DOHH2 (cell line): ENCODE results near the gene SERPINB13.
"Not testable (repeated sequence)": the region's sequence is repeated elsewhere in the genome, so short reads cannot be mapped to it uniquely, and the experiment has no call there.

Experiments used
- H3F3A ChIP-seq: fragments of 200-600 bp; sonication (generic), shearing (Covaris generic); 2 replicates; pipeline ENCODE4 v1.6.0; 2016; ENCODE audit warnings: antibody characterized with exemption, mild to moderate bottlenecking; ENCODE audit not compliant: control insufficient read depth, insufficient read depth
- H3K27ac ChIP-seq: fragments of 200-600 bp; sonication (generic); 2 replicates; pipeline ENCODE4 v1.5.1; 2014; ENCODE audit warnings: low read depth, mild to moderate bottlenecking, low read length, moderate library complexity
- H3K27me3 ChIP-seq: fragments of 200-600 bp; sonication (generic); 2 replicates; pipeline ENCODE4 v1.6.1; 2014; ENCODE audit warnings: mild to moderate bottlenecking, low read length, mixed read lengths; ENCODE audit not compliant: control insufficient read depth
- H3K36me3 ChIP-seq: fragments of 200-600 bp; sonication (generic); 2 replicates; pipeline ENCODE4 v1.6.1; 2014; ENCODE audit warnings: mild to moderate bottlenecking, low read length, moderate library complexity, mixed read lengths; ENCODE audit not compliant: control insufficient read depth
- H3K4me1 ChIP-seq: fragments of 200-600 bp; sonication (generic); 2 replicates; pipeline ENCODE4 v1.6.1; 2014; ENCODE audit warnings: mild to moderate bottlenecking, low read length, mixed read lengths; ENCODE audit not compliant: control insufficient read depth
- H3K4me2 ChIP-seq: fragments of 200-600 bp; sonication (generic); 2 replicates; pipeline ENCODE4 v1.6.0; 2014; ENCODE audit warnings: mild to moderate bottlenecking, low read length, moderate library complexity
- H3K4me3 ChIP-seq: fragments of 200-600 bp; sonication (generic); 2 replicates; pipeline ENCODE4 v1.5.1; 2014; ENCODE audit warnings: mild to moderate bottlenecking, low read length, mixed read lengths
- H3K79me2 ChIP-seq: fragments of 200-600 bp; sonication (generic); 2 replicates; pipeline ENCODE4 v1.6.1; 2014; ENCODE audit warnings: mild to moderate bottlenecking, low read length, mixed read lengths; ENCODE audit not compliant: control insufficient read depth
- H3K9me2 ChIP-seq: fragments of 200-600 bp; sonication (generic); replicated peaks from 2 replicates; pipeline ENCODE4 v1.6.1; 2014; ENCODE audit warnings: mild to moderate bottlenecking, low read length, mixed read lengths; ENCODE audit not compliant: control insufficient read depth
- H3K9me3 ChIP-seq: fragments of 200-600 bp; sonication (generic); 2 replicates; pipeline ENCODE4 v1.6.1; 2014; ENCODE audit warnings: antibody characterized with exemption, low read length, mixed read lengths; ENCODE audit not compliant: control insufficient read depth, insufficient read depth
- H4K20me1 ChIP-seq: fragments of 200-600 bp; sonication (generic); 2 replicates; pipeline ENCODE4 v1.6.0; 2014; ENCODE audit warnings: low read depth, mild to moderate bottlenecking, antibody characterized with exemption, low read length, moderate library complexity; ENCODE audit not compliant: control insufficient read depth, insufficient read depth
- CTCF ChIP-seq: fragments of 200-600 bp; sonication (generic); IDR thresholded peaks from one replicate; pipeline ENCODE4 v1.5.1; 2014; ENCODE audit warnings: antibody characterized with exemption, mild to moderate bottlenecking, low read depth, low read length; ENCODE audit not compliant: poor library complexity, severe bottlenecking
- EZH2phosphoT487 ChIP-seq: fragments of 200-600 bp; sonication (generic); IDR thresholded peaks from 2 replicates; pipeline ENCODE4 v1.6.1; 2017; ENCODE audit warnings: borderline replicate concordance, mild to moderate bottlenecking, antibody characterized with exemption, low read length, moderate library complexity, mixed read lengths

Gene SERPINB13

GRCh38 chr18:63627819-63628218, 40.7 kb downstream of the SERPINB13 start:
- Histone ChIP-seq H3F3A (no peaks in the 10 kb centered on the region), H3K36me3 (no peaks in the 10 kb centered on the region), H3K4me3 (no peak overlapping the region), H3K79me2 (no peaks in the 10 kb centered on the region), H3K4me2 (no peak overlapping the region), H3K9me2 (no peaks in the 10 kb centered on the region), H3K4me1 (no peaks in the 10 kb centered on the region), H3K9me3 (peaks cover 36% of the 10 kb centered on the region), H3K27ac (no peak overlapping the region), H4K20me1 (no peaks in the 10 kb centered on the region), H3K27me3 (no peaks in the 10 kb centered on the region)
- TF ChIP-seq CTCF (no peak), EZH2phosphoT487 (no peak)

GRCh38 chr18:63637703-63638102, 50.6 kb downstream of the SERPINB13 start:
- H3K27me3 ChIP-seq = no peaks in the 10 kb centered on the region
- H3K9me3 ChIP-seq = no peaks in the 10 kb centered on the region
- no peaks in the 10 kb centered on the region for H4K20me1 ChIP-seq
- H3K36me3 ChIP-seq = no peaks in the 10 kb centered on the region
- H3F3A ChIP-seq = no peaks in the 10 kb centered on the region
- no peaks in the 10 kb centered on the region for H3K79me2 ChIP-seq
- H3K4me2 ChIP-seq = no peak overlapping the region
- no peaks in the 10 kb centered on the region for H3K4me1 ChIP-seq
- no peak overlapping the region for H3K4me3 ChIP-seq
- TF ChIP-seq EZH2phosphoT487 (no peak), CTCF (no peak)
- H3K9me2 ChIP-seq = no peaks in the 10 kb centered on the region
- no peak overlapping the region for H3K27ac ChIP-seq

- H3K9me2 ChIP-seq, H3K4me2 ChIP-seq, H4K20me1 ChIP-seq: not testable (repeated sequence)
Observed at GRCh38 chr18:63641157-63641680, 54.1 kb downstream of the SERPINB13 start.

GRCh38 chr18:63642668-63643356, 55.7 kb downstream of the SERPINB13 start:
- H3K9me3 ChIP-seq, H3K4me1 ChIP-seq, H3K27ac ChIP-seq, H3K36me3 ChIP-seq, H4K20me1 ChIP-seq, H3K27me3 ChIP-seq, H3F3A ChIP-seq, H3K4me2 ChIP-seq, H3K4me3 ChIP-seq, H3K9me2 ChIP-seq, H3K79me2 ChIP-seq: not testable (repeated sequence)

More at GRCh38 chr18:63641157-63641680, 54.1 kb downstream of the SERPINB13 start:
- not testable (repeated sequence) for H3K4me1 ChIP-seq, H3K9me3 ChIP-seq, H3F3A ChIP-seq, H3K36me3 ChIP-seq, H3K27me3 ChIP-seq, H3K4me3 ChIP-seq, H3K79me2 ChIP-seq, H3K27ac ChIP-seq

- not testable (repeated sequence) for H3K27ac ChIP-seq, H3K4me1 ChIP-seq, H3K27me3 ChIP-seq, H3K79me2 ChIP-seq, H3F3A ChIP-seq, H3K4me3 ChIP-seq, H3K9me2 ChIP-seq, H4K20me1 ChIP-seq, H3K36me3 ChIP-seq, H3K4me2 ChIP-seq, H3K9me3 ChIP-seq
Observed at GRCh38 chr18:63644142-63644541, 57.0 kb downstream of the SERPINB13 start, which contains the start of gene SERPINB4. SERPINB4 (minus strand) TSS chr18:63644256; CDS start chr18:63643577, 679 bp downstream.

GRCh38 chr18:63644694-63645093, 57.6 kb downstream of the SERPINB13 start:
- H3K27me3 ChIP-seq, H3F3A ChIP-seq, H3K9me2 ChIP-seq, H3K79me2 ChIP-seq, H3K9me3 ChIP-seq, H3K4me1 ChIP-seq, H3K4me2 ChIP-seq, H3K4me3 ChIP-seq, H4K20me1 ChIP-seq, H3K36me3 ChIP-seq, H3K27ac ChIP-seq: not testable (repeated sequence)
